Inferior parietal cortex (tissue), 1 donor: ENCODE data around the gene AGBL5.

ENCODE experiments used
- DNase-seq: peaks from one replicate; pipeline ENCODE4 v3.0.0-alpha.2; 2016; ENCODE audit errors: extremely low spot score

The AGBL5 gene

GRCh38 chr2:27078267-27079194, 27.1 kb downstream of the AGBL5 start, which contains the start of gene EMILIN1:
TSS of gene EMILIN1 (plus strand) at chr2:27078615. CDS start at chr2:27079066, 451 bp downstream.
- no peak for DNase-seq

DNA sequence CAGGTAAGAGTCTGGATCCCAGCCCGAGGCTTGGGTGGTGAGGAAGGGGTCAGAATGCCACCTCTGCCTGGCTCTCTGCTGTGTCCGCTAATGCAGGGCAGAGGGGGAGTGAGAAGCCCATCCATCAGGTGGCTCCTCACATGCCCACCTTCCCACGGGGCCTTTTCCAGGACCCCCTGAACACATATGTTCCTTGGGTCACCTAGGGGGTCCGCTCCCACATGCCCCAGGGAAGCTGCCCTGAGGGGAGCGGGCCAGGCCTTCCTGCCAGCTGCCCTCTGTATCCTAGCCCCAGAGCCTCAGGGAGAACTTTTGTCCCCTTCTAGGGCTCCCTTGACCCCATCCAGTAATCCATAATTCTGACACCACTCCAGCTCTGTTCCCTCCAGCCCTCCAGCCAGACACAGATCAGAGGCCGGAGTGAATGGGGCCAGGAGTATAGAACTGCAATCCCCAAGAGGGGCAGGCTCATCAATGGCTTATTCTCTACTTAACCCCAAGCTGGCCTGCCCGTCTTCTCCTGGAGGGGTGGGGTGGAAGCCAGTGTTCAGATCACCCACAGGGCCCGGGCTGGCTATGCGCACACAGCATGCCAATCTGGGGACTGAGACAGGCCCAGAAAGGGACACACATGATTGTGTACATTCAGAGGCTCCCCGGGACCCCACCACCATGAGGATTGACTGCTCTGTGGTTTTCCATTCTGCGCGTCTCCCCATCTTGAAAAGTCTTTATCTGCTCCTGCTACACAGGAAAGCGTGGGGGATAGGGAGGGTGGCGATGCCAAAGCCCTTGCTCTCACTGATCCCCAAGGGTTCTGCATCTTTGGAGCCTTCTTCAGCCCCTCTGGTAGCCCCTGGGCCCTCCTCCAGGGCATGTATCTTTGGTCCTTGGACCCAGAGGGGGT, 28.0 kb downstream of the AGBL5 start:
- no peak for DNase-seq

GRCh38 chr2:27080140-27080469, 28.6 kb downstream of the AGBL5 start:
- no peak for DNase-seq

- no peak for DNase-seq
Measured at GRCh38 chr2:27080603-27080936, 29.1 kb downstream of the AGBL5 start.

DNA sequence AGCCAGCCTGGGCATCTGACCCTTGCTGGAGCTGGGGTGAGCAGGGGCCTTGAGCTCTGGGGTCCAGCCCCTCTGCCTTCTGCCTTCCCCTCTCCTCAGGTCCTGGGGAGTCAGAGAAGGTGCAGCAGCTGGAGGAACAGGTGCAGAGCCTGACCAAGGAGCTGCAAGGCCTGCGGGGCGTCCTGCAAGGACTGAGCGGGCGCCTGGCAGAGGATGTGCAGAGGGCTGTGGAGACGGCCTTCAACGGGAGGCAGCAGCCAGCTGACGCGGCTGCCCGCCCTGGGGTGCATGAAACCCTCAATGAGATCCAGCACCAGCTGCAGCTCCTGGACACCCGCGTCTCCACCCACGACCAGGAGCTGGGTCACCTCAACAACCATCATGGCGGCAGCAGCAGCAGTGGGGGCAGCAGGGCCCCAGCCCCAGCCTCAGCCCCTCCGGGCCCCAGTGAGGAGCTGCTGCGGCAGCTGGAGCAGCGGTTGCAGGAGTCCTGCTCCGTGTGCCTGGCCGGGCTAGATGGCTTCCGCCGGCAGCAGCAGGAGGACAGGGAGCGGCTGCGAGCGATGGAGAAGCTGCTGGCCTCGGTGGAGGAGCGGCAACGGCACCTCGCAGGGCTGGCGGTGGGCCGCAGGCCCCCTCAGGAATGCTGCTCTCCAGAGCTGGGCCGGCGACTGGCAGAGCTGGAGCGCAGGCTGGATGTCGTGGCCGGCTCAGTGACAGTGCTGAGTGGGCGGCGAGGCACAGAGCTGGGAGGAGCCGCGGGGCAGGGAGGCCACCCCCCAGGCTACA, 30.7 kb downstream of the AGBL5 start:
- DNase-seq = no peak

DNA sequence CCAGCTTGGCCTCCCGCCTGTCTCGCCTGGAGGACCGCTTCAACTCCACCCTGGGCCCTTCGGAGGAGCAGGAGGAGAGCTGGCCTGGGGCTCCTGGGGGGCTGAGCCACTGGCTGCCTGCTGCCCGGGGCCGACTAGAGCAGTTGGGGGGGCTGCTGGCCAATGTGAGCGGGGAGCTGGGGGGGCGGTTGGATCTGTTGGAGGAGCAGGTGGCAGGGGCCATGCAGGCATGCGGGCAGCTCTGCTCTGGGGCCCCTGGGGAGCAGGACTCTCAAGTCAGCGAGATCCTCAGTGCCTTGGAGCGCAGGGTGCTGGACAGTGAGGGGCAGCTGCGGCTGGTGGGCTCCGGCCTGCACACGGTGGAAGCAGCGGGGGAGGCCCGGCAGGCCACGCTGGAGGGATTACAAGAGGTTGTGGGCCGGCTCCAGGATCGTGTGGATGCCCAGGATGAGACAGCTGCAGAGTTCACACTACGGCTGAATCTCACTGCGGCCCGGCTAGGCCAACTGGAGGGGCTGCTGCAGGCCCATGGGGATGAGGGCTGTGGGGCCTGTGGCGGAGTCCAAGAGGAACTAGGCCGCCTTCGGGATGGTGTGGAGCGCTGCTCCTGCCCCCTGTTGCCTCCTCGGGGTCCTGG, 31.4 kb downstream of the AGBL5 start:
- DNase-seq = no peak

GRCh38 chr2:27083410-27084296, 32.2 kb downstream of the AGBL5 start:
- DNase-seq = no peak

- DNase-seq = no peak
Measured at GRCh38 chr2:27084297-27085061, 33.0 kb downstream of the AGBL5 start.

GRCh38 chr2:27085062-27085672, 33.7 kb downstream of the AGBL5 start:
- no peak for DNase-seq

DNA sequence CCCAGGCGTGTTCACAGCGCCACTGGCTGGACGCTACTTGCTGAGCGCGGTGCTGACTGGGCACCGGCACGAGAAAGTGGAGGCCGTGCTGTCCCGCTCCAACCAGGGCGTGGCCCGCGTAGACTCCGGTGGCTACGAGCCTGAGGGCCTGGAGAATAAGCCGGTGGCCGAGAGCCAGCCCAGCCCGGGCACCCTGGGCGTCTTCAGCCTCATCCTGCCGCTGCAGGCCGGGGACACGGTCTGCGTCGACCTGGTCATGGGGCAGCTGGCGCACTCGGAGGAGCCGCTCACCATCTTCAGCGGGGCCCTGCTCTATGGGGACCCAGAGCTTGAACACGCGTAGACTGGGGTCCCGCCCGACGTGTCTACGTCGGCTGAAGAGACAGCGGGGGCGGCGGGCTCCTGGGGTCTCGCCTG, 34.2 kb downstream of the AGBL5 start:
- peak; percentile 55 for DNase-seq

DNA sequence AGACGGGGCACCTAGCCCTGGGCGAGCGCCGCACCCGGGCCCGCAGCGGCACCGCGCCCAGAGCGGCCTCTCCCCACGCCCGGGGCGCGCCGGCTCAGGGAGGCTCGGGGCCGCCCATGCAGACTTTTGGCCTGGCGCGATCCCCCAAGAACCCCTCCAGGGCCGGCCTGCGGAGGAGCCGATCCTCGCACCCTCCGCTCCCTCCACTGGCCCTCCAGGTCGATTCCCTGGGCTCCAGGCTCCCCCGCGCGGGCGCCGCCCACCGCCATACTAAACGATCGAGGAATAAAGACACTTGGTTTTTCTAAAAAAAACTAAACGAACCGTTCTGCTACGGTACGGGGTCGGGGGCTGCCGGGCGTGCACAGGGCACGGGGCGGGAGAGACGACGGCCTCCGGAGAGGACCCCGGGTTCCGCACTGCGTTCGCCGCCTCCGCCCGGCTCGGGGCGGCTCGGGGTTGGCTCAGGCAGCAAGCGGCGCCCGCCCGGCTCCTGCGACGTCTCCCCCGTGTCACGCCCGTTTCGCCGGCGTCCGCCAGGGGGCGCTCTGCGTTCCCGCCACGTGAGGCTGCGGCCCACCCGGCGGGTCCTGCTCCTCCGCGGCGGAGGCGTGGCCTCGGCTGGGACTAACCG, 34.7 kb downstream of the AGBL5 start:
- peak; percentile 94 for DNase-seq

- DNase-seq = no peak
Measured at GRCh38 chr2:27086724-27087593, 35.5 kb downstream of the AGBL5 start, which contains the start of gene KHK. TSS of gene KHK (plus strand) at chr2:27086772. CDS start at chr2:27087260, 488 bp downstream.

- DNase-seq = no peak
Measured at GRCh38 chr2:27087823-27088410, 36.4 kb downstream of the AGBL5 start.

DNA sequence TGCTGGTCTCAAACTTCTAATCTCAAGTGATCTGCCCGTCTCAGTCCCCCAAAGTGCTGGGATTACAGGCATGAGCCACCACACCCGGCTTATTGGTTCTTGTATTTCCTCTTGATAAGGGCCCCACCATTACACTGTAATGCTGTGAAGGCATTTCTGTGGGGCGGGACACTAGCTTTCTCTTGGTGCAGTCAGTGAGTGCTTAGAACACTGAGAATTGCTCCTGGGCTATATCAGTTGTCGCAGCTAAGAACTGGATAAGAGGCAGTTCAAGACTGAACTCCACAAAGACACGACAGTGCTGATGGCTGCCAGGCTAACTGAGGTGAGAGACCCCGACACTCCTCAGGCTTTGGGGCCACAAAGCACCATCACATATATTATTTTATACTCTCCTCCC, 37.2 kb downstream of the AGBL5 start:
- no peak for DNase-seq

DNA sequence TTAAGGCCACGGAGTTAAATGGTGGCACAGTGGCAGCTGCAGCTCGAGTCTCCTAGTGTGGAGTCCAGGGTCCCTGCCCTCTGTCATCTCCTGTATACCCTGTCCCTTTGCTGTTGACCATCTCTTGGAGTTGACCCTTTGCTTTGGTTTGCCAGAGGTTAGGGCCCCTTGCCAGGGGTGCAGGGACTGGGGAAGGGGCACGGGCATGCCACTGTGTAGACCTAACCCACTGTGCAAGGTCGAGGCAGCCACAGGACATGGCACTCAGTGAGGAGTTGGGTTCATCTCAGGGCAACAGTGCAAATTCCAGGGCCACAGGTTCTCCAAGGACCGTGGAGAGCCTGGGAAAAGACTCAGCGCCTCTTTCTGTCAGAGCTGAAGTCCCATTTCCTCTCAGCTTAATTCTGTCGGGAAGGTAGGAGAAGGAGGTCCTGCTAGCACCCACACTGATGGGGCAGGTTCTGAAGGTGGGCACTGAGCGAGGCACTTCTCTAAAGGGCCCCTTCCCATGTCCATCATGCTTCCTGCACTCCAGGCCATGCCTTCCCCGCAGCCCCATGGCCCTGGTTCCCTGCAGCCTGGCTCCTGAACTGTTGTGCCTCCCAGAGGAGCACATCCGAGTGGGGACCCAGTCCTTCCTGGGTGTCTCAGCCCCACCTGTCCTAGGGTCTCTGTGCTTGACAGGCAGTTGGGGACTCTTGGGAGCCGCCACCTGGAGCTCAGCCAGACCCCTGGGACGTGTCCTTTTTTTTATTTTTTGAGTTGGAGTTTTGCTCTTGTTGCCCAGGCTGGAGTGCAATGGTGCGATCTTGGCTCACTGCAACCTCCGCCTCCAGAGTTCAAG, 37.9 kb downstream of the AGBL5 start:
- DNase-seq = no peak
